ENCODE results near the gene ALG10B.

DNA sequence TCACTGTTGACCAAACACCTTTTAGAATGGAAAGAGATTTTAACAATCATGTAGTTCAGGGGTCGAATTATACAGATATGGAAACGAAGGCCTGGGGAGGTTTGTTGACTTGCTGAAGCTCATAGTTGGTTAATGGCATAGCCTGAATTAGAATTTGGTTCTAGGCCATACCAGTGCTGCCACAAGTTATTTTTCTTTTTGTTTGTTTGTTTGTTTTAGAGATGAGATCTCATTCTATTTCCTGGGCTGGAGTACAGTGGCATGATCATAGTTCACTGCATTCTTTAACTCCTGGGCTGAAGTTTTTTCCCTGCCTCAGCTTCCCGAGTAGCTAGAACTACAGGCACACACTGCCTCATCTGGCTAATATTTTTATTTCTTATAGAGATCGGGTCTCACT, 25.4 kb upstream of the ALG10B start:
- no peak for TF ChIP-seq CTCF (IDR thresholded peaks at IDR 0.05)
- no peak for TF ChIP-seq POLR2A (IDR thresholded peaks at IDR 0.05)

Data from uterus (tissue), 2 donors.